Activated T-cell treated with anti-CD3 and anti-CD28 coated beads, Interleukin-2, amount 50 U/mL, for 4 hours (primary cell): ENCODE data around the gene NBR1. TPM values are rescaled to one million over a fixed set of nuclear protein-coding genes. Genes with fewer than 3 reads are reported as not detected.
"Not testable (repeated sequence)": the region's sequence is repeated elsewhere in the genome, so short reads cannot be mapped to it uniquely, and the experiment has no call there.

ENCODE experiments used
- ATAC-seq, 2 donors: fragments of 200-7000 bp; cut with Tn5 transposase; one replicate each; pipeline ENCODE4 v1.10.0; 2021
- DNase-seq: peaks from one replicate; pipeline ENCODE4 v3.0.0-alpha.2; 2020
- H3K27me3 Mint-ChIP-seq: one replicate; pipeline ENCODE4 v1.8.0; 2021; ENCODE audit warnings: low read depth, mixed read lengths
- H3K36me3 Mint-ChIP-seq: one replicate; pipeline ENCODE4 v1.8.0; 2022; ENCODE audit warnings: mixed read lengths; ENCODE audit not compliant: insufficient read depth
- H3K4me1 Mint-ChIP-seq: one replicate; pipeline ENCODE4 v1.8.0; 2021; ENCODE audit warnings: low read depth, mixed read lengths
- H3K4me3 Mint-ChIP-seq: one replicate; pipeline ENCODE4 v1.8.0; 2021; ENCODE audit warnings: mild to moderate bottlenecking, moderate library complexity, mixed read lengths
- H3K9me3 Mint-ChIP-seq: one replicate; pipeline ENCODE4 v1.8.0; 2021; ENCODE audit warnings: mixed read lengths
- total RNA-seq, 3 donors: library from RNA; stranded (reverse); gene quantifications; one replicate each; pipeline ENCODE4 v1.2.1, GENCODE V29; 2021

The NBR1 gene
- total RNA-seq, result 10 to 100 TPM; 26.8 to 31.9 (median 28.0) TPM

- ATAC-seq, result peak; percentile 79 to 83
- no peaks in the 10 kb centered on the region for H3K27me3 Mint-ChIP-seq
- no peaks in the 10 kb centered on the region for H3K9me3 Mint-ChIP-seq
- no peak within 1 kb of the TSS for H3K4me3 Mint-ChIP-seq
- DNase-seq, result peak; percentile 88
- H3K36me3 Mint-ChIP-seq, result peaks cover 11% of the 10 kb centered on the region
- peaks cover 27% of the 10 kb centered on the region for H3K4me1 Mint-ChIP-seq
Observed at GRCh38 chr17:43170766-43171585, at the start of gene NBR1. NBR1 (plus strand) TSS chr17:43171214; CDS start chr17:43175800, 4,586 bp downstream.

- DNase-seq (peak; percentile 88), ATAC-seq (peak; percentile 99)
- no peaks in the 10 kb centered on the region for H3K27me3 Mint-ChIP-seq
- no peaks in the 10 kb centered on the region for H3K9me3 Mint-ChIP-seq
- peak within 1 kb of the TSS; percentile 95 for H3K4me3 Mint-ChIP-seq
- peaks cover 11% of the 10 kb centered on the region for H3K36me3 Mint-ChIP-seq
- H3K4me1 Mint-ChIP-seq, result peaks cover 26% of the 10 kb centered on the region
Observed at GRCh38 chr17:43125133-43125966, 45.7 kb upstream of the NBR1 start, which contains the start of gene BRCA1. BRCA1 (minus strand) TSS chr17:43125364; CDS start chr17:43124096, 1,268 bp downstream.

- peaks cover 11% of the 10 kb centered on the region for H3K36me3 Mint-ChIP-seq
- no peaks in the 10 kb centered on the region for H3K9me3 Mint-ChIP-seq
- DNase-seq (no peak), ATAC-seq (no peak)
- no peaks in the 10 kb centered on the region for H3K27me3 Mint-ChIP-seq
- H3K4me3 Mint-ChIP-seq, result peak overlapping the region; percentile 95
- peaks cover 28% of the 10 kb centered on the region for H3K4me1 Mint-ChIP-seq
Observed at GRCh38 chr17:43125967-43126910, 44.8 kb upstream of the NBR1 start.

- Mint-ChIP-seq H3K4me3 (peak overlapping the region; percentile 64), H3K9me3 (no peaks in the 10 kb centered on the region), H3K27me3 (no peaks in the 10 kb centered on the region), H3K4me1 (peaks cover 28% of the 10 kb centered on the region), H3K36me3 (peaks cover 11% of the 10 kb centered on the region)
- no peak for DNase-seq
- no peak for ATAC-seq
Observed at GRCh38 chr17:43126911-43127290, 44.1 kb upstream of the NBR1 start.

GRCh38 chr17:43127333-43127876 is 43.6 kb upstream of the NBR1 start:
- H3K9me3 Mint-ChIP-seq, H3K27me3 Mint-ChIP-seq: not testable (repeated sequence)
- H3K4me3 Mint-ChIP-seq, result peak overlapping the region; percentile 64

GRCh38 chr17:43129671-43130010 is 41.4 kb upstream of the NBR1 start:
- H3K9me3 Mint-ChIP-seq, result no peaks in the 10 kb centered on the region

More at GRCh38 chr17:43127333-43127876, 43.6 kb upstream of the NBR1 start:
- Mint-ChIP-seq H3K36me3 (peaks cover 11% of the 10 kb centered on the region), H3K4me1 (peaks cover 28% of the 10 kb centered on the region)
- ATAC-seq, DNase-seq: not testable (repeated sequence)

GRCh38 chr17:43132117-43132516 is 38.9 kb upstream of the NBR1 start:
- H3K9me3 Mint-ChIP-seq, result no peaks in the 10 kb centered on the region

More at GRCh38 chr17:43129671-43130010, 41.4 kb upstream of the NBR1 start:
- Mint-ChIP-seq H3K4me1 (peaks cover 23% of the 10 kb centered on the region), H3K36me3 (peaks cover 18% of the 10 kb centered on the region), H3K4me3 (no peak overlapping the region), H3K27me3 (no peaks in the 10 kb centered on the region)
- DNase-seq (no peak), ATAC-seq (no peak)

GRCh38 chr17:43133439-43133838 is 37.6 kb upstream of the NBR1 start:
- ATAC-seq, DNase-seq, H3K27me3 Mint-ChIP-seq, H3K4me1 Mint-ChIP-seq, H3K4me3 Mint-ChIP-seq, H3K9me3 Mint-ChIP-seq: not testable (repeated sequence)
- H3K36me3 Mint-ChIP-seq, result peaks cover 12% of the 10 kb centered on the region

More at GRCh38 chr17:43132117-43132516, 38.9 kb upstream of the NBR1 start:
- H3K27me3 Mint-ChIP-seq, result no peaks in the 10 kb centered on the region
- ATAC-seq (no peak), DNase-seq (no peak)
- no peak overlapping the region for H3K4me3 Mint-ChIP-seq
- H3K4me1 Mint-ChIP-seq, result peaks cover 18% of the 10 kb centered on the region
- H3K36me3 Mint-ChIP-seq, result peaks cover 20% of the 10 kb centered on the region

- ATAC-seq, result no peak
- Mint-ChIP-seq H3K4me1 (peaks cover 9% of the 10 kb centered on the region), H3K4me3 (no peak overlapping the region)
Observed at GRCh38 chr17:43134774-43135453, 36.1 kb upstream of the NBR1 start.

GRCh38 chr17:43135454-43135819 is 35.6 kb upstream of the NBR1 start:
- peaks cover 9% of the 10 kb centered on the region for H3K36me3 Mint-ChIP-seq
- DNase-seq (no peak), ATAC-seq (no peak)
- H3K9me3 Mint-ChIP-seq, result no peaks in the 10 kb centered on the region
- peaks cover 9% of the 10 kb centered on the region for H3K4me1 Mint-ChIP-seq
- no peak overlapping the region for H3K4me3 Mint-ChIP-seq
- no peaks in the 10 kb centered on the region for H3K27me3 Mint-ChIP-seq

More at GRCh38 chr17:43134774-43135453, 36.1 kb upstream of the NBR1 start:
- no peaks in the 10 kb centered on the region for H3K27me3 Mint-ChIP-seq
- H3K9me3 Mint-ChIP-seq, result no peaks in the 10 kb centered on the region
- DNase-seq, result no peak
- H3K36me3 Mint-ChIP-seq, result peaks cover 9% of the 10 kb centered on the region

- DNase-seq, H3K4me3 Mint-ChIP-seq, ATAC-seq, H3K27me3 Mint-ChIP-seq, H3K4me1 Mint-ChIP-seq, H3K9me3 Mint-ChIP-seq: not testable (repeated sequence)
- peaks cover 12% of the 10 kb centered on the region for H3K36me3 Mint-ChIP-seq
Observed at GRCh38 chr17:43136574-43136973, 34.4 kb upstream of the NBR1 start.

- H3K27me3 Mint-ChIP-seq, H3K4me3 Mint-ChIP-seq, H3K9me3 Mint-ChIP-seq, H3K4me1 Mint-ChIP-seq, DNase-seq, ATAC-seq: not testable (repeated sequence)
- H3K36me3 Mint-ChIP-seq, result peaks cover 18% of the 10 kb centered on the region
Observed at GRCh38 chr17:43138531-43138930, 32.5 kb upstream of the NBR1 start.
